SIG-M5 treated with dmso at 0.1 percent for 504 hours (cell line): ENCODE data around the gene TFR2.
A peak's percentile ranks its signal among the peaks of the same experiment; 100 is the strongest.

Experiments used
- DNase-seq: peaks from one replicate; lab custom pipeline; 2025; ENCODE audit not compliant: unreplicated experiment; lab: John Stamatoyannopoulos, UW

Gene TFR2

GRCh38 chr7:100613412-100614175 is 27.8 kb downstream of the TFR2 start:
- peak; percentile 83 for DNase-seq

- no peak for DNase-seq
These were observed 28.5 kb downstream of the TFR2 start for GRCh38 chr7:100612730-100613390.

GRCh38 chr7:100611983-100612729 is 29.2 kb downstream of the TFR2 start, which contains the start of gene MOSPD3:
Gene MOSPD3 (plus strand): TSS chr7:100612540. CDS start chr7:100612792, 252 bp downstream.
- peak; percentile 99 for DNase-seq

- no peak for DNase-seq
These were observed 31.4 kb downstream of the TFR2 start for GRCh38 chr7:100609958-100610357.

GRCh38 chr7:100607111-100607510 is 34.2 kb downstream of the TFR2 start:
- DNase-seq, result no peak

GRCh38 chr7:100606313-100606712 is 35.0 kb downstream of the TFR2 start:
- no peak for DNase-seq

- peak; percentile 18 for DNase-seq
These were observed 36.1 kb downstream of the TFR2 start for GRCh38 chr7:100604976-100605911.

- DNase-seq, result peak; percentile 67
These were observed 37.0 kb downstream of the TFR2 start for GRCh38 chr7:100604028-100604975.

- DNase-seq, result no peak
These were observed 37.7 kb downstream of the TFR2 start for GRCh38 chr7:100603726-100604027.

GRCh38 chr7:100602889-100603725 is 38.2 kb downstream of the TFR2 start:
- DNase-seq, result no peak

- no peak for DNase-seq
These were observed 40.7 kb downstream of the TFR2 start for GRCh38 chr7:100600730-100601038.

- DNase-seq, result no peak
These were observed 41.2 kb downstream of the TFR2 start for GRCh38 chr7:100599911-100600729.

GRCh38 chr7:100598425-100598824 is 42.9 kb downstream of the TFR2 start:
- no peak for DNase-seq

- DNase-seq, result no peak
These were observed 46.2 kb downstream of the TFR2 start for GRCh38 chr7:100595188-100595587.

GRCh38 chr7:100591596-100591995 is 49.8 kb downstream of the TFR2 start:
- no peak for DNase-seq

- no peak for DNase-seq
These were observed 51.1 kb downstream of the TFR2 start for GRCh38 chr7:100590077-100590737.

GRCh38 chr7:100589341-100589947 is 51.9 kb downstream of the TFR2 start:
- no peak for DNase-seq
